NCI-H1436 treated with DMSO at 0.1 percent for 48 hours (cell line): ENCODE results near the gene NMB.
"Not testable (repeated sequence)": the region's sequence is repeated elsewhere in the genome, so short reads cannot be mapped to it uniquely, and the experiment has no call there.

Experiments used
- DNase-seq: peaks from one replicate; lab custom pipeline; 2025; lab: John Stamatoyannopoulos, UW

NMB gene, protein sequence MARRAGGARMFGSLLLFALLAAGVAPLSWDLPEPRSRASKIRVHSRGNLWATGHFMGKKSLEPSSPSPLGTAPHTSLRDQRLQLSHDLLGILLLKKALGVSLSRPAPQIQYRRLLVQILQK

DNA sequence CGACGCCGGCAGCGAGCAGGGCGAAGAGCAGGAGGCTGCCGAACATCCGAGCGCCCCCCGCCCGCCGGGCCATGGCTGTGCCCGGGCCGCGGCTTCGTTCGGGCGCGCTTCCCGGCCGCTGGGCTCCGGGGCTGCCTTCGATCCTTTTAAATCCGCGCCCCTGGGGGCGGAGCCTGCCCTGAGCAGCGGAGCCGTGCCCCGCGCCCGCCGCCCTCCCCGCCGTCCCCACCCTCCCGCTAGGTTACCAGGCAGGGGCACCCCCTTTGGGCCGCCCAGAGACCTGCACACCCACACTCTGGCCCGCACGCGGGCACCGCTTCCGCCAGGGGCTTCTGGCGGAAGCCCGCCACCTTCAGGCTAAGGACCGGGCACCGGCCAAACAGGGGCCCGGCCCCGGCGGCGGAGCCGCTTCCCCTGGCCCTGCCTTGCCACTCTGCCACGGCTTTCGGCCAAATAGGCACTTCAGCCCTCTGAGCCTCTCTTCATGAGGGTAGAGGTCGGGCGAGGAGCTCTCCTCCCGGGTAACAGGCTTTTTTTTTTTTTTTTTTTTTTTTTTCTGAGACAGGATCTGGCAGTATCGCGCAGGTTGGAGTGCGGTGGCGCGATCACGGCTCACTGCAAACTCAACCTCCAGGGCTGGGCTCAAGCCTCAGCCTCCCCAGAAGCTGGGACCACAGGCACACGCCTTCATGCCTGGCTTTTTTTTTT lies at the start of gene NMB:
NMB (minus strand) TSS at position 120 of the 708 bp plus-strand sequence; CDS start at position 73, 47 bp downstream.
- DNase-seq: peak; percentile 71

DNA sequence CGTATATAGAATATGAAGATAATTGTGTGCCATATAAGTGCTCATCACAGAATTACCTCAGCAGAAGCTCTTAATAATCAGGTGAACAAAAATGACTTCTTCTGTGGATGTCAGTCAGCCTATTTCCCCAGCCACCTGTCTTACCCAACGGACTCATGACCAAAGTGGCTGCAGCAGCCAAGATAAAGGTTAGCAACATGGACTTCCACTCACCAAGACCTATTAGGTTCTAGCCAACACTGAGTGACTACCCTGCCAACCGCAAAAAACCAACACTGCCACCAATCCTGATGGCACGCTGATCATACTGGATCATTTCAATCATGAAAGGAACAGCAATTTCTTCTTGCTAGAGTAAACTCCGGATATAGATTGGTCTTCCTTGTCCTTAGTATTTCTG lies 45.8 kb upstream of the NMB start:
- no peak for DNase-seq

DNA sequence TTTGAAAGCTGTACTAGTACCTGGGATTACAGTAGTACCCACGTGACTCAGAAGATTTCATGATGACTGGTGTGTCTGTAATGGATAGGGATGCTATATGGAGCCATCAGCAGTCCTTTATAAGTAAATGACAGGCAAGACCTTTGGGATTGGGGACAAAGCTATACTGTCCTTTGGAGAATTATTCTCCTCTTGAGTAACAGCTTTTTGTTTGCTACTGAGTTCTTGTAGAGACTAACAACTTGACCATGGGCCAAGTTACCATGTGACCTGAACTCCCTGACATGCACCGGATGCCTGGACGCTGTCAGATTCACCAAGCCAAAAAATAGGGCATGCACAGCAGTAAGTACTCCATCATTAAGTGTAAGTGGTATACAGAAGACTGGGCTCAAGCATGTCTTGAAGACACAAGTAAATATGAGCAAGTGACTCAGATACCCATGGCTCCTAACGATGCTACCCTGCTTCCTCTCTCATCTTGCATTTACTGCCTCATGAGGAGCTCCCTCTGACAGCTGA lies 45.0 kb upstream of the NMB start:
- DNase-seq: no peak

DNA sequence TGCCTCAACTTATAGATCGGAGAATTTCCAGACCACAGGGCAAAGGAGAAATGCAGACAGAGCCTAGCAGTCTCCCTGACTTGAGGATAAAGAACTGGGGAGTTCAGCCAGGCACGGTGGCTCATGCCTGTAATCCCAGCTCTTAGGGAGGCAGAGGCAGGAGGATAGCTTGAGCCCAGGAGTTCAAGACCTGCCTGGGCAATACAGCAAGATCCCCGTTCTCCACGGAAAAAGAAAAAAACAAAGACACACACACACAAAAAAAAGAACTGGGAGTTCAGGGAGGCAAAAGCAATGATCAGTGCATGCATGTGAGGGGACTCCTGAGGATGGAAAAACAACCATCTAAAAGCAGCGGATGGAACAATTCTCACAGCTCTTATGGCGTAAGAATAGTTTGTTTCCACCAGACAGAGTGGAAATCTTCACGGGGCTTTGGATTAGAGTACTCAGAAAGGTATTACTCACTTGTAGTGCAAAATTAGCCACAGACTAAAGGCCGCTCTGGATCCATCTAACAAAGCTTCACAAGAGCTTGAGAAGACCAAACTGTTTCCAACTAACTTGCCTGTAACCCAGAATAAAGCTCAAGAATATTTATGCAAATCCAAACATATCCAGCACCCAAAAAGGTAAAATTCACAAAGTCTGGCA lies 41.7 kb upstream of the NMB start:
- no peak for DNase-seq

DNA sequence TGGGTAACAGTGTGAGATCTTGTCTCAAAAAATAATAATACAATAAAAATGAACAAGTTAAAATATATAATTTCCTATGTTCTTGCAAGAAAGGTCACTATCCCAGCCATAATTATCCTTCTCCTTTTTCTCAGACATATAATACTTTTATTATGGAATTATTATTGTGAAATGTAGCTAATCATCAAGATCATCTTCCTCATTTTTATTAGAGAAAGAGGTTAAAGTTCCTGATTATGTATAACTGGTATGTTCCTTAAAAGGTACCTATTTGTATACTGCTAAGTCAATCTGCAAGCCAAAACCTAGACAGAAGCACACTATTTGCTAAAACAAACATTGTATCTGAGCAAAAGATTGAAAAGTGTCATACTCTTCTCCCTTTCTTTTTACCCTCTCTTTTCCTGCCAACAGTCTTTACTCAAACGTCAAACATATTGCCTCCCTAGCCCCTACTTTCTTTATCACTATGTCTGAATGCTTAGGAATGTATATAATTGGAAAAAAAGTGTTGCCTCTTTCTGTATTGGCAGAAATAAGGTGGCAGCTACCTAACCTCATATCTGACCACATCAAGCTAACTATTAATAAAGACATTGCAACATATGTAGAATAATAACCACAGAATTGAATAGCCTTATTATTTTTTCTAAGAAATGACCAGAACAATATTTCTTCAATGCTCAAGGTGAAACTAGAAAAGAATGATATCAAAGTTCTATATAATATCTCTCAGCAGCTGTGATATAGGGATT lies 39.4 kb upstream of the NMB start:
- DNase-seq: no peak

DNA sequence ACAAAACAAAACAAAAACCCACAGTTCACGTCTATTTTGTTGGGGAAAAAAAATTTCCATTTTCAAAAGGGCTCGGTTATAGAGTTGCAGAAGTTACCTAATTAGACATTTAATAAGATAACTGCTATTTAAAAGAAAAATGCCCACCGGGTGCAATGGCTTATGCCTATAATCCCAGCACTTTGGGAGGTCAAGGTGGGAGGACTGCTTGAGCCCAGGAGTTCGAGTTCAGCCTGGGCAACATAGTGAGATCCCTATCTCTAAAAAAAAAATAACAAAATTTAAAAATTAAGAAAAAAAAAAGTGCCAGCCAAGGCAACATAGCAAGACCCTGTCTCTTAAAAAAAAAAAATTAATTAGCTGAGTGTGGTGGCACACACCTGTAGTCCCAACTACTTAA lies 38.8 kb upstream of the NMB start:
- no peak for DNase-seq

DNA sequence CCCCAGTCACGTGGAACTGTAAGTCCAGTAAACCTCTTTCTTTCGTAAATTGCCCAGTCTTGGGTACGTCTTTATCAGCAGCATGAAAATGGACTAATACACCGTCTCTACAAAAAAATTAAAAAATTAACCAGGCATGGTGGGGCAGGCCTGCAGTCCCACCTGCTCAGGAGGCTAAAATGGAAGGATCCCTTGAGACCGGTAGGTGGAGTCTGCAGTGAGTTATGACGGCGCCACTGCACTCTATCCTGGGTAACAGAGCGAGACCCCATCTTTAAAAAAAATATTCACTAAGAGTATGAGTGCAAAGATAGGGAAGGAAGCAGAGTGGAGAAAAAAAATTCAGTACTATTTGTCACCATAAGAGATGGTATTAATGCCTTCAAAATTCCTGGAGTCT lies 32.3 kb upstream of the NMB start:
- no peak for DNase-seq

DNA sequence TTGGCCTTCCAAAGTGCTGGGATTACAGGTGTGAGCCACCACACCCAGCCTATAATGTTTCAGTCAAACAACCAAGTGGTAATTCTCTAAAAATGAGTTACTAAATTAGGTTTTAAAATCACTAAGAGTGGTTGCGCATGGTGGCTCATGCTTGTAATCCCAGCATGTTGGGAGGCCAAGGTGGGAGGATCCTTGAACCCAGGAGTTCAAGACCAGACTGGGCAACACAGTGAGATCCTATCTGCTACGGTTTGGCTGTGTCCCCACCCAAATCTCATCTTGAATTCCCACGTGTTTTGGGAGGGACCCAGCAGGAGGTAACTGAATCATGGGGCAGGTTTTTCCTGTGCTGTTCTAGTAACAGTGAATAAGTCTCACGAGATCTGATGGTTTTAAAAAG lies 31.9 kb upstream of the NMB start:
- no peak for DNase-seq

DNA sequence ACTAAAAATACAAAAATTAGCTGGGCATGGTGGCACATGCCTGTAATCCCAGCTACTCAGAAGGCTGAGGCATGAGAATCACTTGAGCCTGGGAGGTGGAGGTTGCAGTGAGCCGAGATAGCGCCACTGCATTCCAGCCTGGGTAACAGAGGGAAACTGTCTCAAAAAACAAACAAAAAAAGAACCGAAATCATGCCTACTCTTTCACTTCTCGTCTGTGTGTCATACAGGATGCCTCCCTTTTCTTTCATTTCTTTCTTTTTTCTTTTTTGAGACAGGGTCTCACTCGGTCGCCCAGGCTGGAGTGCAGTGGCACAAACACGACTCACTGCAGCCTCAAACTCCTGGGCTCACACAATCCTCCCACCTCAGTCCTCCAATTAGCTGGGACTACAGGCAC lies 28.4 kb upstream of the NMB start:
- DNase-seq: not testable (repeated sequence)

DNA sequence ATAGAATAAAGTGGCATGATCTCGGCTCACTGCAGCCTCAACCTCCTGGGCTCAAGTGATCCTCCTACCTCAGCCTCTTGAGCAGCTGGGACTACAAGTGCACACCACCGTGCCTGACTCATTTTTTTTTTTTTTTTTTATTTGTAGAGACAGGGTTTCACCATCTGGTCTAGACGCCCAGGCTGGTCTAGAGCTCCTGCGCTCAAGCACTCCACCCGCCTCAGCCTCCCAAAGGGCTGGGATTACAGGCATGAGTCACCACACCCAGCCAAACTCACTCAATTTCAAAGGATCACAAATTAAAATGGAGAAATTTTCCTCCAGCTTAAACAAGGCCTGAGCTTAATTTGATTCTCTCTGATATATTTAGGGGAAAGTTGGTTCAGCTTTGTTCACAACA lies 27.3 kb upstream of the NMB start:
- DNase-seq: no peak

DNA sequence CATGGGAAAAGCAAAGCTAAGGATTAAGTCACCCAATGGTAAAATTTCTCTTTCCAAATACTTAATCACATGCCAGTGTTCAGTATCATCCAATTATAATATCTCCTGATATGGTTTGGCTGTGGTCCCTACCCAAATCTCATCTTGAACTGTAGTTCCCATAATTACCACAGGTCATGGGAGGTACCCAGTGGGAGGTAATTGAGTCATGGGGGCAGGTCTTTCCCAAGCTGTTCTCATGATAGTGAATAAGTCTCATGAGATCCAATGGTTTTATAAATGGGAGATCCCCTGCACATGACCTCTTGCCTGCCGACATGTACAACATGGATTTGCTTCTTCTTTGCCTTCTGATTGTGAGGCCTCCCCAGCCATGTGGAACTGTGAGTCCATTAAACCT lies 26.1 kb upstream of the NMB start:
- DNase-seq: no peak

DNA sequence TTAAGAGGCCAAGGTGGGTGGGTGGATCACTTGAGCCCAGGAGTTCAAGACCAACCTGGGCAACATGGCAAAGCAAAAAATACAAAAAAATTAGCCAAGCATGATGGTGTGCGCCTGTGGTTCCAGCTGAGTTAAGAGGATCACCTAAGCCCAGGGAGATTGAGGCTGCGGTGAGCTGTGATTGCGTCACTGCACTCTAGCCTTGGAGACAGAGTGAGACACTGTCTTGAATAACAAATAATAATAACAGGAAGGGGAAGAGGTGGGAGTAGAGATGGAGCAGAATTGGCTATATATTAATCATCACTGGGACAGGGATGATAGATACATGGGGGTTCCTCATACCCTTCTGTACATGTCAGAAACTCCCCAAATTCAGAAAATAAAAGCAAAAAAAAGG lies 23.8 kb upstream of the NMB start:
- no peak for DNase-seq

DNA sequence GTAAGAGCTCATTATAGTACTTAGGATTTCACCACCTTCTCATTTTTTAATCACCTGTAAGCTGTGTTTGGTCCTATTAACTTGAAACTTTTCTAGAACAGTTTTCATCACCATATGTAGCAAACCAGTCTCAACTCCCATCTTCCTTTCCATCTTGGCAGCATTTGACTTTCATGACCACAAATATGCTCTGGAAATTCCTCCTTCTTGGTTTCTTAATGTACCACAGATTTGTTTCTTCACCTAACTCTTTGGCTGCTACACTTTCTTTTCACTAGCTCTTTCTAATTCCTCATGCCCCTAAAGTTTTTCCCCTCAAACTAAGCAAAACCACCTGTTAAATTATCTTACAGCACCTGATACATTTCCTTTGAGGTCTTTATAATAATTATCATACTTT lies 13.2 kb upstream of the NMB start:
- DNase-seq: no peak

DNA sequence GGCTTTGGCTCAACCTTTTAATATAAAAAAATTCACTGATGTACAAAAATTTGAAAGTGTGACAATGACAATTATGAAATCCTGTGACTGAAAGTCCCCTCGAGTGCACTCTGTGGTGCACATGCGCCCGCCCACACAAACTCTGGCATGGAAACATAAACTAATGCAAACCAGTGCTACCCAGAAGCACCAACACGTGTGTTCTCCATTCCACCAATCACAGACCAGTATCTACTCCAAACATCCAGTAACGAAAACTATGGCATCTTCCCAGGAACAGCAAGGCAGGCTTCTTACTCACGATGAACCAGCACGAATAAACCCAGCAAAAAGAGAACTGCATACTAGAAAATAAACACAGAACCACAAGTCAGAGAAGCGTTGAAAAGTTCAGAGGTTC lies 11.7 kb upstream of the NMB start:
- no peak for DNase-seq

DNA sequence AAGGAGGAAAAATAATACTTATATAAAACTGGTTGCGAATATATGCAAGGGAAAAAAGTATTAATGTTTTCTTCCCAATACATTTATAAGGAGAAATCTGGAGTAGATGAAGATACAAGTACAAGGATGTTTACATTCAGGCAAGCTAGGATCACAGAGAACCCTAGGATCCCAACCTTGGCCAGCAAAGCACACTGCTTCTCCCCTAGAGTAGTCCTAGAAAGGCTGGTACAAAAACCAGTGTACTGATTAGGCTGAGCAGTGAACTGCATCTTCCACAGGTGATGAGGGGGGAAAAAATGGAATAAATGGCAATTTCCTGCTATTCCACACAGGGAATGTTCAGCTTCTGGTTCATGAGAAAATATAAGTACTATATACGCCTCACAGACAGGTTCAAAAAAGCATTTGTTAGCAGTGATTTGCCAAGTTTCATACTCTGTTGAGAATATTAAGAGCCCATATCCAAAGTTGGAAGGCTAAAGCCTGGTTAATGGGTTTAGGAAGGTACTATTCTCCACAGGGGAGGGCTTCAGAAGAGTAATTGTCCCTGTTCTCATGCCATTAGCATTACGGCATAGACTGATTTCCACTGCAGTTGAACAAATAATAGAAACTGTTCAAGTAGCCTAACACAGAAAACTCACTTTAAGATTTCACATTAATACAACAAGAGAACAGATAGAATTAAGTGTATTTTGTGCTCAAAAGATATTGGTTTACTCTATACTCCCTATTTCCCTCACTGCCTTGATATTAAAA lies 10.4 kb upstream of the NMB start:
- DNase-seq: no peak

DNA sequence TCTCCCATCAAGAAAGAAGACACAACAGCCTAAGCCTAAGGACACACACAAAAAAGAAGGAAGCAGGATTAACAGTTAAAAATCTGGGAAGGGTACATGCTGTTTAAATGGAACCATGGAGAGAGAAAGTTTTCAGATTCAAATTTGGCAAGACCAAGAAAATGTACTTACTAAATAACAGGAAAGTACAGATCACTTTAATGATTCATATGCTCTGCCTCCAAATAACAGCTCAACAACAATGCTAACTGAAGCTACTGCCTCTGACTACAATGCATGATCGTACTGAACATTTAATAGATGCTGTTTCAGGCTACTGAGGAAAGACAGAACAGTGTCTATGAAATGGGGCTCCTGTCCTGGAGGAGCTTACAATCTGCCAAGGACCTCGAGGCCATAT lies 8.4 kb upstream of the NMB start:
- no peak for DNase-seq

DNA sequence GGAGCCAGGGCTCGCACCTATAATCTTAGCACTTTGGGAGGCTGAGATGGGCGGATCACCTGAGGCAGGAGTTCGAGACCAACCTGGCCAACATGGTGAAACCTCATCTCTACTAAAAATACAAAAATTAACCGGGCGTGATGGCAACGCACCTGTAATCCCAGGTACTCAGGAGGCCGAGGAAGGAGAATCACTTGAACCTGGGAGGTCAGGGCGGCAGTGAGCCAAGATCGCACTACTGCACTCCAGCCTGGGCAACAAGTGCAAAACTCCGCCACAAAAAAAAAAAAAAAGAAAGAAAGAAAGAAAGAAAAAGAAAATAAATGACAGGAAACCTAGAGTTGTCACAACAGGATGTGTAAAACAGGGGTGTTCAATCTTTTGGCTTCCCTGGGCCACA lies 3.0 kb upstream of the NMB start:
- no peak for DNase-seq

DNA sequence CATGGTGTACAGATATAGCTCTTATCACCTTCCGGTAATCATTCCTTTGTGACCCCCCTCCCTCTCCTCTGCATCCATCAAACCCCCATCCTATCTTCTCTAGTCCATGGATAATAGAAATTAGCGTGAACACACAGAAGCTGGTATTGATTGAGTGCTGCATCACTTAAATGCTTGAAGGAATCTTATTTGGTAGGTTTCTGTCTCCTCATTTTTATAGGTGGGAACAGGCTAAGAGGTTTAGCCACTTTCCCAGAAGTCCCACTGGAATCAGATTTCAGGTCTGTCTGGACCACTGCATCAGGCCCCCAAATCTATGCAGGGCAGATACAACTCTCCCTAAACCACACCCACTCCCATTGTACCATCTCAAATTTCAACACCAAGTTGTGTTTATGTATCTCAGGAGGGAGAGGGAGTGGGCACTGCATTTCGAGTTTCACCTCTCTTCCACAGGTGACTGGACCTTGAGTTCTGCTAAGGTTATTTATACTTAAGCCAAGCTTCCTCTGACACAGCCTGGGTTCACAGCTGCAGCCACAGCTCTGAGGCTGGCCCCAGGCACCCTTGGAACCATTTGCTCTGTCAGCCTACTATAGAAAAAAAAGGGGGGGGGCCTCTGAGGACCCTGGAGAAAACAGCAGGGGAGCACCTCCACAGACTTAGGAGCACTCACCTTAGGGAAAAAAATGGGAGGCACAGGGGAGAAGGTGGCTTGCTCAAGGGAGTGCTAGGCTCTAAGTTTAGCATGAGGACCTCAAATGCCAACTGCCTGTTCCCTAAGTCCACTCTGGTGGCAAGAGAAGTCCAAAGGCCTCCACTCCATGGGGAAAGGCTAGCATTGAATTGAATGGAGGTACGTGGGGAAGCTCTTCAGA lies 2.1 kb upstream of the NMB start:
- no peak for DNase-seq

DNA sequence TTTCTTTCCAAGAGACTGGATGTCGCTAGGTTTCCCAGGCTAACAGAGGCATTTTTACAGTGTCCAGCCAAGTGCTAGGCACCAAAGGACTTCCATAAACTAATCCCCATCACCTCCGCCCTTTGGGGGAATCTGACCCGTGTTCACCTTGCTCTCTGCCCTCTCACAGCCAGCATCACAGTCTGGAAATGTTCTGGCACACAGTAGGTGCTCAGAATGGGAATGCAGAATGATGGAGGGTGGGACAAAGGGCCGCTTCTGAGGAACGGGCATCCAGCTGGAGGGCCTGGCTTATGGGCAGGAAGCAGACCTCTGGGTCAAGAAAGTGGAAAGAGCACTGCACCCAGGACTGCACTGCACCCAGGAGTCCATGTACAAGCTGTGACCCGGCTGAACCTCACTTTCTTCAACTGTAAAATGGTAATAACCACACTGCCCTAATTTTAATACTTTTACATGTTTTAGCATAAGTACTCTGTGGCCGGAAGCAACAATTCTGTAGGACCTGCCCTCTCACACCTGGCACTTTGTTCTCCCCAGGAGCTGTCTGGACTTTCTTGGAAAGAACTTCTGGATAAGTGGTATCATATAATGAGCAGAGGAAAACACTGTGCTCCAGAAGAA lies 901 bp upstream of the NMB start:
- no peak for DNase-seq

DNA sequence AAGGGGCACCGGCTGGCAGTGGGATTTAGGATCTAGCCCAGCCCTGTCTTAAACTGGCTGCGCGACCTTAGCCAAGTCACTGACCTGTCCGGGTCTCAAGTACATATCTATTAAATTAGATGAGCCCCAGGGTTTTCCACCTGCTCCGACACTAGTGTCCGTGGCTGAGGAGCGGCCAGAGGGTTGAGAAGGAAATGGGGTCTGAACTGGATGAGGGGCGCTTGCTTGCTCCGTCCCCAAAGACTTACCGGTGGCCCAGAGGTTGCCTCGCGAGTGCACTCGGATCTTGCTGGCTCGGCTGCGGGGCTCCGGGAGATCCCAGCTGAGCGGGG lies 285 bp downstream of the NMB start:
- no peak for DNase-seq

DNA sequence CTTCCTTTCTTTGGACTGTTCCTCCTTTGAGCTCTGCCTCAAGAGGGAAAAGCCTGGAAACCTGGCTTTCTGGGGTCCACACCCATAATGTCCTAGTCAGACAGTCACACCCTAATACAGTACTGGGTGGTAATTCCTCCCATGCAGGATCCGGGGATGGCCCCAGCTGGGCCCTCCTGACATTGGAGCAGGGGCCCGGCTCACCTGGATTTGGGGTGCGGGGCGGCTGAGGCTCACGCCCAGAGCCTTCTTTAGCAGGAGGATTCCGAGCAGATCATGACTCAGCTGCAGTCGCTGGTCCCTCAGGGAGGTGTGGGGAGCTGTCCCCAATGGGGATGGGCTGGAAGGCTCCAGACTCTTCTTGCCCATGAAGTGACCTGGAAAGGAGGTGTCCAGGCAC lies 1.0 kb downstream of the NMB start:
- DNase-seq: no peak
